Measurements from ENCODE around the gene PRTN3. TPM values are rescaled to one million over a fixed set of nuclear protein-coding genes. Genes with fewer than 3 reads are reported as not detected.

Gene PRTN3
- total and polyA plus RNA-seq, 8 donors, result 0.14 to 0.24 TPM; not detected in 6

DNA sequence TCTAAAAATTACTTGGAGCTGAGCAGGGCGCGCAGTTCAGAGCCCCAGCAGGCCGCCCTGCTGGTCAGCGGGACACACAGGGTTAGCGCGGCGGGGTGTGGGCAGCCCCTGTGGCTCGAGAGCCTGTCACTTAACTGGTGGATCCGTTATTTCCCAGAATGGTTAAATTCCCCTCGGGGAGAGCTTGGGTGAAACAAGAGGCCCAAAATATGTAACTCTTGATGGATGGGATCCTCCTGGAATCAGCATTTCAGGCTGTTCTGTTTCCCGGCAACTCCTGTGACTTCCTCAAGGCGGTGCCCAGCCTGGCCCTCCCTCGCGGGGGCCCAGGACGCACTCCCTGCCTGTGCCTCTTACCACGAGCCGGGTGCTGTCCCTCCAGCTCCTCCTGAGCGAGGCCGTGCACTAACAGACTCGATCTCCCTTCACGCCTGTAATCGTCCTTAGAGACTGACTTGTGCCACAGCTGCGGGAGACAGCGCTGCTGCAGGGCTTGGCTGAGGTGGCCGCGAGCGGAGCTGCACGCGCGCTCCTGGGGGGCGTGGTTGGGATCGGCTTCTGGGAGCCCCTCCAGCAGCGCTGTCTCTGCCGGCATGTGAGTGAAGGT, 33.9 kb upstream of the PRTN3 start:
- TF ChIP-seq, protein P1, sequence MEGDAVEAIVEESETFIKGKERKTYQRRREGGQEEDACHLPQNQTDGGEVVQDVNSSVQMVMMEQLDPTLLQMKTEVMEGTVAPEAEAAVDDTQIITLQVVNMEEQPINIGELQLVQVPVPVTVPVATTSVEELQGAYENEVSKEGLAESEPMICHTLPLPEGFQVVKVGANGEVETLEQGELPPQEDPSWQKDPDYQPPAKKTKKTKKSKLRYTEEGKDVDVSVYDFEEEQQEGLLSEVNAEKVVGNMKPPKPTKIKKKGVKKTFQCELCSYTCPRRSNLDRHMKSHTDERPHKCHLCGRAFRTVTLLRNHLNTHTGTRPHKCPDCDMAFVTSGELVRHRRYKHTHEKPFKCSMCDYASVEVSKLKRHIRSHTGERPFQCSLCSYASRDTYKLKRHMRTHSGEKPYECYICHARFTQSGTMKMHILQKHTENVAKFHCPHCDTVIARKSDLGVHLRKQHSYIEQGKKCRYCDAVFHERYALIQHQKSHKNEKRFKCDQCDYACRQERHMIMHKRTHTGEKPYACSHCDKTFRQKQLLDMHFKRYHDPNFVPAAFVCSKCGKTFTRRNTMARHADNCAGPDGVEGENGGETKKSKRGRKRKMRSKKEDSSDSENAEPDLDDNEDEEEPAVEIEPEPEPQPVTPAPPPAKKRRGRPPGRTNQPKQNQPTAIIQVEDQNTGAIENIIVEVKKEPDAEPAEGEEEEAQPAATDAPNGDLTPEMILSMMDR (IDR thresholded peaks at IDR 0.05), result no peak
- FAIRE-seq, result no peak
- Histone ChIP-seq H3K27me3 (no peaks in the 10 kb centered on the region), H3K27ac (no peak overlapping the region), H3K4me1 (peaks cover 3 to 7% (median 4%) of the 10 kb centered on the region in 3 donors), H3K9me3 (no peaks in the 10 kb centered on the region), H3K36me3 (peaks cover 24 to 80% (median 76%) of the 10 kb centered on the region in 3 donors), H3K4me3 (no peak overlapping the region)
- peak in 2 of 4 donors; percentile 9 to 20 for ATAC-seq
- intact Hi-C loops (cut with DNase I), result no loop called here
- no peak for DNase-seq
- WGBS, 2 donors, result 87 to 88% methylated on average over 34 of the region's 34 CpGs

DNA sequence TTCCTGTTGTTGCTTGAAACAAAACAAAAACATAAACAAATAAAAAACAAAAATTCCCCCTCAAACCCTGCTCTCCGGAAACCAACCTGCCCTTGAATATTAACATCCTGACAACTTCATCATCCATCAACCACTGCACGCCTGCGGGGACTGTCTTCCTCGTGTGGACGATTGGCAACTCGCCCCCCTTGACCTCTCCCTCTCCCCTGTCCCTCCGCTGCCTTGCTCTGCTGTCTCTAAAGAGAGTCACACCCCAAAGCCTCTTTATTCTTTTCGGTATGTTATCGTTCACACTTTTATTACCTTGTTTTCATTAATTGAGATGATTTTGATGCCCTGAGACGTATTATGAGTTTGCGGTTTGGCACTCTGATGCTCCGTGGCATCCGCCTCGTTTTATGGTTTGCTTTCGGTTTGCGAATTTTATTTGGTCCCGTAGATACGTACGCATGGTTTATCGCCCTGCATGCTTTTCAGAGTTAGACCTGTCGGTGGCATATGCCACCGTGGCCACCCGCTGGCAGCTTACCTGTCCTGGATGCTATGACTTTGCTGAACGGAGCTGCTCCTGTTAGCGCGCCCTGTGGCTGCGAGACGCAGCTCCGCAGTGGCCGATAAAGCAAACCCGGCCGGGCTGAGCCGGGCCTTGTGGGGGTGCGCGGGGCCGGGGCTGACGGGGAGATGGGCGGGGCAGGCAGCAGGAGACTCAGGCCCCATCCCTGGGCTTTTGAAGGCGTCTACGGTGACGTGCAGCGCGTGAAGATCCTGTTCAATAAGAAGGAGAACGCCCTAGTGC, 33.0 kb upstream of the PRTN3 start:
- Histone ChIP-seq H3K27ac (no peak overlapping the region), H3K27me3 (no peaks in the 10 kb centered on the region), H3K4me1 (no peaks in the 10 kb centered on the region), H3K36me3 (peaks cover 24 to 83% (median 76%) of the 10 kb centered on the region in 3 donors), H3K4me3 (no peak overlapping the region), H3K9me3 (no peaks in the 10 kb centered on the region)
- ATAC-seq (no peak), DNase-seq (no peak), FAIRE-seq (no peak)
- intact Hi-C loops (cut with DNase I), result no loop called here
- 91 to 92% methylated on average over 43 to 44 of the region's 44 CpGs for WGBS, 2 donors
- TF ChIP-seq, protein P1 (IDR thresholded peaks at IDR 0.05), result no peak

DNA sequence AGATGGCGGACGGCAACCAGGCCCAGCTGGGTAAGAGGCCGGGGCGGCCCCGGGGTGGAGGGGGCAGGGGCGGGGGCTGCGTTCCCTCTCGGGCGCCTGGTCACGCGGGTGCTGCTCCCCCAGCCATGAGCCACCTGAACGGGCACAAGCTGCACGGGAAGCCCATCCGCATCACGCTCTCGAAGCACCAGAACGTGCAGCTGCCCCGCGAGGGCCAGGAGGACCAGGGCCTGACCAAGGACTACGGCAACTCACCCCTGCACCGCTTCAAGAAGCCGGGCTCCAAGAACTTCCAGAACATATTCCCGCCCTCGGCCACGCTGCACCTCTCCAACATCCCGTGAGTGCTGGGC, 32.4 kb upstream of the PRTN3 start:
- Histone ChIP-seq H3K9me3 (no peaks in the 10 kb centered on the region), H3K27me3 (no peaks in the 10 kb centered on the region), H3K36me3 (peaks cover 24 to 88% (median 76%) of the 10 kb centered on the region in 3 donors), H3K27ac (no peak overlapping the region), H3K4me1 (no peaks in the 10 kb centered on the region), H3K4me3 (no peak overlapping the region)
- DNase-seq (peak in 1 of 6 donors; percentile 35), ATAC-seq (no peak), FAIRE-seq (no peak)
- intact Hi-C loops (cut with DNase I), result no loop called here
- WGBS, 2 donors, result 93 to 95% methylated on average over 26 of the region's 26 CpGs
- TF ChIP-seq, protein P1 (IDR thresholded peaks at IDR 0.05), result no peak

DNA sequence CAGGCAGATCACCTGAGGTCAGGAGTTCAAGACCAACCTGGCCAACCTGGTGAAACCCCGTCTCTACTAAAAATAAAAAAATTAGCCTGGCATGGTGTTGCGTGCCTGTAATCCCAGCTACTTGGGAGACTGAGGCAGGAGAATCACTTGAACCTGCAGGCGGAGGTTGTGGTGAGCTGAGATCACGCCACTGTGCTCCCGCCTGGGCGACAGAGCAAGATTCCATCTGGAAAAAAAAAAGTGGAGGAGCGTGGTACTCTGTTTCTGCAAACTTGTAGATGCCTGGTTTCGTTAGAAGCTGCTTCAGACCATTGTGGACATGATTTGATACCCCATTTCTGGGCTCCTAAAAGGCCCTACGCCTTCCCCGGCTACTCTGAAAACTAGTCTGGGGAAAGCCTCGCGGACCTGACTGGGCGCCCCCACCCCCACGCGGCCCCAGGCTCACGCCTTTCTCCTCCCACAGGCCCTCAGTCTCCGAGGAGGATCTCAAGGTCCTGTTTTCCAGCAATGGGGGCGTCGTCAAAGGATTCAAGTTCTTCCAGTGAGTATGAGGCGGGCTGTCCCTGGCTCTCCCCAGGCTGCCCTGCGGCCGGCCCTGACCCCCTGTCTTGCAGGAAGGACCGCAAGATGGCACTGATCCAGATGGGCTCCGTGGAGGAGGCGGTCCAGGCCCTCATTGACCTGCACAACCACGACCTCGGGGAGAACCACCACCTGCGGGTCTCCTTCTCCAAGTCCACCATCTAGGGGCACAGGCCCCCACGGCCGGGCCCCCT, 30.5 kb upstream of the PRTN3 start:
- peaks cover 24 to 73% (median 59%) of the 10 kb centered on the region in 3 donors for H3K36me3 ChIP-seq
- no peaks in the 10 kb centered on the region for H3K27me3 ChIP-seq
- 84 to 88% methylated on average over 27 to 30 of the region's 30 CpGs for WGBS, 2 donors
- DNase-seq, result peak in 2 of 6 donors; percentile 62 to 82
- no peak for ATAC-seq
- no peaks in the 10 kb centered on the region for H3K9me3 ChIP-seq
- no peaks in the 10 kb centered on the region for H3K4me1 ChIP-seq
- no peak overlapping the region for H3K4me3 ChIP-seq
- intact Hi-C loops (cut with DNase I), result no loop called here
- no peak overlapping the region for H3K27ac ChIP-seq
- no peak for FAIRE-seq
- TF ChIP-seq, protein P1 (IDR thresholded peaks at IDR 0.05), result no peak

All from pancreas (tissue), 10 donors.